ENCODE data around the gene EXD3.

Gene EXD3

GRCh38 chr9:137371946-137372651 lies 50.9 kb downstream of the EXD3 start:
- H3K4me3 ChIP-seq (ENCODE audit: low read depth, low read length) = no peak overlapping the region
- TF ChIP-seq CTCF (IDR thresholded peaks at IDR 0.05; ENCODE audit: low read depth, low read length) = no peak

- no peak overlapping the region for H3K4me3 ChIP-seq (ENCODE audit: low read depth, low read length)
- TF ChIP-seq CTCF (IDR thresholded peaks at IDR 0.05; ENCODE audit: low read depth, low read length) = no peak
These were observed 51.4 kb downstream of the EXD3 start for GRCh38 chr9:137371521-137371941.

- H3K4me3 ChIP-seq (ENCODE audit: low read depth, low read length) = no peak overlapping the region
- no peak for TF ChIP-seq CTCF (IDR thresholded peaks at IDR 0.05; ENCODE audit: low read depth, low read length)
These were observed 52.0 kb downstream of the EXD3 start for GRCh38 chr9:137370865-137371520.

GRCh38 chr9:137369911-137370764 lies 52.8 kb downstream of the EXD3 start:
- no peak for TF ChIP-seq CTCF (IDR thresholded peaks at IDR 0.05; ENCODE audit: low read depth, low read length)
- no peak overlapping the region for H3K4me3 ChIP-seq (ENCODE audit: low read depth, low read length)

- H3K4me3 ChIP-seq (ENCODE audit: low read depth, low read length) = no peak overlapping the region
- no peak for TF ChIP-seq CTCF (IDR thresholded peaks at IDR 0.05; ENCODE audit: low read depth, low read length)
These were observed 53.7 kb downstream of the EXD3 start for GRCh38 chr9:137369061-137369787.

GRCh38 chr9:137368431-137369035 lies 54.4 kb downstream of the EXD3 start:
- H3K4me3 ChIP-seq (ENCODE audit: low read depth, low read length) = no peak overlapping the region
- TF ChIP-seq CTCF (IDR thresholded peaks at IDR 0.05; ENCODE audit: low read depth, low read length) = no peak

Measured in WI38 (cell line).